PC-9 (cell line): Measurements from ENCODE around the gene ABHD17A.
"Not testable (repeated sequence)": the region's sequence is repeated elsewhere in the genome, so short reads cannot be mapped to it uniquely, and the experiment has no call there.

Experiments
- CTCF ChIP-seq: fragments of 200-600 bp; sonication (generic); conservative IDR thresholded peaks from 2 replicates; pipeline ENCODE4 v1.6.1; 2017; ENCODE audit warnings: mixed run types, antibody characterized with exemption, mild to moderate bottlenecking, moderate library complexity
- EZH2 ChIP-seq: fragments of 200-600 bp; sonication (generic); IDR thresholded peaks from 2 replicates; pipeline ENCODE4 v1.8.0; 2017; ENCODE audit warnings: antibody characterized with exemption, low read depth

- TF ChIP-seq CTCF, EZH2: not testable (repeated sequence)
Measured at GRCh38 chr19:1877280-1877660, 8.0 kb downstream of the ABHD17A start.
